ENCODE data around the gene PYY. TPM values are rescaled to one million over a fixed set of nuclear protein-coding genes. Genes with fewer than 3 reads are reported as not detected.
"Not testable (repeated sequence)": the region's sequence is repeated elsewhere in the genome, so short reads cannot be mapped to it uniquely, and the experiment has no call there.

Gene PYY
- total and polyA plus RNA-seq, 10 donors, result not detected

- no peaks in the 10 kb centered on the region for H3K36me3 ChIP-seq
- H3K27me3 ChIP-seq (replicated peaks in 1 of 7), result peaks cover 0 to 25% (median 0%) of the 10 kb centered on the region in 7 donors
- intact Hi-C loops (cut with DNase I; ENCODE audit: low total_unique reads), result loop anchor here (2.0 to 10.0 kb wide), 3 partner anchors 47 to 220 kb away; no protein-coding TSS in a partner anchor
- DNase-seq, result no peak
- TF ChIP-seq CTCF (IDR thresholded peaks at IDR 0.05 in 8 of 11, conservative IDR thresholded peaks at IDR 0.05 in 3 of 11) (no peak), POLR2A (IDR thresholded peaks at IDR 0.05) (no peak), POLR2AphosphoS5 (IDR thresholded peaks at IDR 0.05) (no peak)
- WGBS, 5 donors, result 81 to 89% (median 83%) methylated on average over 12 of the region's 12 CpGs
- H3K27ac ChIP-seq, result no peak overlapping the region
- H3K4me1 ChIP-seq, result peaks cover 0 to 7% (median 0%) of the 10 kb centered on the region in 6 donors
- no peak overlapping the region for H3K4me3 ChIP-seq
- no peaks in the 10 kb centered on the region for H3K9me3 ChIP-seq
Observed at GRCh38 chr17:43945074-43945829, 8.5 kb downstream of the PYY start.

GRCh38 chr17:43942051-43942685, 11.6 kb downstream of the PYY start, which contains the start of gene PPY:
Gene PPY (minus strand): TSS chr17:43942476. CDS start chr17:43941654, 822 bp downstream.
- intact Hi-C loops (cut with DNase I; ENCODE audit: low total_unique reads), result loop anchor here (10.0 kb wide), 1 partner anchor 223 kb away; no protein-coding TSS in a partner anchor
- WGBS, 5 donors, result 87 to 94% (median 90%) methylated on average over 15 to 17 of the region's 17 CpGs
- H3K27ac ChIP-seq, result no peak within 1 kb of the TSS
- TF ChIP-seq POLR2A (IDR thresholded peaks at IDR 0.05), result no peak
- TF ChIP-seq CTCF (IDR thresholded peaks at IDR 0.05 in 8 of 11, conservative IDR thresholded peaks at IDR 0.05 in 3 of 11), result no peak
- TF ChIP-seq POLR2AphosphoS5 (IDR thresholded peaks at IDR 0.05), result no peak
- H3K9me3 ChIP-seq, result no peaks in the 10 kb centered on the region
- H3K4me1 ChIP-seq, result peaks cover 5 to 19% (median 11%) of the 10 kb centered on the region in 6 donors
- no peaks in the 10 kb centered on the region for H3K36me3 ChIP-seq
- peaks cover 0 to 36% (median 17%) of the 10 kb centered on the region in 7 donors for H3K27me3 ChIP-seq (replicated peaks in 1 of 7)
- no peak for DNase-seq
- H3K4me3 ChIP-seq, result no peak within 1 kb of the TSS

- Histone ChIP-seq H3K4me3 (no peak overlapping the region), H3K27me3 (replicated peaks in 1 of 7) (peaks cover 0 to 34% (median 17%) of the 10 kb centered on the region in 7 donors), H3K4me1 (peaks cover 5 to 19% (median 11%) of the 10 kb centered on the region in 6 donors), H3K27ac (no peak overlapping the region), H3K36me3 (no peaks in the 10 kb centered on the region), H3K9me3 (no peaks in the 10 kb centered on the region)
- intact Hi-C loops (cut with DNase I; ENCODE audit: low total_unique reads), result loop anchor here (10.0 kb wide), 1 partner anchor 224 kb away; no protein-coding TSS in a partner anchor
- no peak for DNase-seq
- WGBS, 5 donors, result 62 to 72% (median 69%) methylated on average over 7 of the region's 7 CpGs
- TF ChIP-seq POLR2AphosphoS5 (IDR thresholded peaks at IDR 0.05) (no peak), POLR2A (IDR thresholded peaks at IDR 0.05) (no peak), CTCF (IDR thresholded peaks at IDR 0.05 in 8 of 11, conservative IDR thresholded peaks at IDR 0.05 in 3 of 11) (peak in 8 of 11 experiments; percentile 8 to 47 (median 26))
Observed at GRCh38 chr17:43940630-43941029, 13.1 kb downstream of the PYY start.

GRCh38 chr17:43939886-43940285, 13.9 kb downstream of the PYY start:
- no peak overlapping the region for H3K4me3 ChIP-seq
- intact Hi-C loops (cut with DNase I; ENCODE audit: low total_unique reads), result loop anchor here (10.0 kb wide), 1 partner anchor 225 kb away; no protein-coding TSS in a partner anchor
- no peak for DNase-seq
- H3K27me3 ChIP-seq (replicated peaks in 1 of 7), result peaks cover 0 to 34% (median 17%) of the 10 kb centered on the region in 7 donors
- no peaks in the 10 kb centered on the region for H3K36me3 ChIP-seq
- TF ChIP-seq CTCF (IDR thresholded peaks at IDR 0.05 in 8 of 11, conservative IDR thresholded peaks at IDR 0.05 in 3 of 11) (no peak), POLR2A (IDR thresholded peaks at IDR 0.05) (no peak), POLR2AphosphoS5 (IDR thresholded peaks at IDR 0.05) (no peak)
- H3K27ac ChIP-seq, result no peak overlapping the region
- peaks cover 5 to 19% (median 11%) of the 10 kb centered on the region in 6 donors for H3K4me1 ChIP-seq
- WGBS, 5 donors, result 94 to 100% (median 98%) methylated on average over 5 of the region's 5 CpGs
- no peaks in the 10 kb centered on the region for H3K9me3 ChIP-seq

- intact Hi-C loops (cut with DNase I; ENCODE audit: low total_unique reads); H3K9me3 ChIP-seq; H3K4me3 ChIP-seq; H3K36me3 ChIP-seq; DNase-seq; H3K27ac ChIP-seq: not testable (repeated sequence)
- peaks cover 5 to 19% (median 11%) of the 10 kb centered on the region in 6 donors for H3K4me1 ChIP-seq
- 91 to 100% (median 98%) methylated on average over 3 of the region's 3 CpGs for WGBS, 5 donors
- H3K27me3 ChIP-seq (replicated peaks in 1 of 7), result peaks cover 0 to 34% (median 17%) of the 10 kb centered on the region in 7 donors
Observed at GRCh38 chr17:43939452-43939851, 14.3 kb downstream of the PYY start.

All from spleen (tissue), 11 donors.